ENCODE results near the gene MMP8. TPM values are rescaled to one million over a fixed set of nuclear protein-coding genes. Genes with fewer than 3 reads are reported as not detected.

MMP8 gene
- total RNA-seq, 1 donor from 2014 or later = not detected

DNA sequence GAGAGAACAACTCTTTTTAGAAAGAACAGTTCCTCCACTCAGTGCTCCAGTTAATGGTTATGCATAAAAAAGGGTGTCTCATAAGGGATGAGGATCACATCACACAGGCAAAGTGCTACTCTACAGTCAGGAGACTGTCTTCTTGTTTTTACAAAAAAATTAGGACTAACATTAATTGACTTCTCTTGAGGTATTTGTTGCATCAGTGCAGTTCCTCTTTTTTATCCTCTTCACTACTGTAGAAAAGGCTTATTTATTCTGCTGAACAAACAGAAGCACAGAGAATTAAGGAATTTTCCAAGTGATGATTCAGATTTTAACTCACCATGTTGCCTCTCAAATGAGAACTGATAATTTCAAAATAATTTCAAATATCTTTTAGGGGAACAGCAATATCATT, 1.9 kb downstream of the MMP8 start:
- intact Hi-C loops (cut with micrococcal nuclease) = no loop called here

DNA sequence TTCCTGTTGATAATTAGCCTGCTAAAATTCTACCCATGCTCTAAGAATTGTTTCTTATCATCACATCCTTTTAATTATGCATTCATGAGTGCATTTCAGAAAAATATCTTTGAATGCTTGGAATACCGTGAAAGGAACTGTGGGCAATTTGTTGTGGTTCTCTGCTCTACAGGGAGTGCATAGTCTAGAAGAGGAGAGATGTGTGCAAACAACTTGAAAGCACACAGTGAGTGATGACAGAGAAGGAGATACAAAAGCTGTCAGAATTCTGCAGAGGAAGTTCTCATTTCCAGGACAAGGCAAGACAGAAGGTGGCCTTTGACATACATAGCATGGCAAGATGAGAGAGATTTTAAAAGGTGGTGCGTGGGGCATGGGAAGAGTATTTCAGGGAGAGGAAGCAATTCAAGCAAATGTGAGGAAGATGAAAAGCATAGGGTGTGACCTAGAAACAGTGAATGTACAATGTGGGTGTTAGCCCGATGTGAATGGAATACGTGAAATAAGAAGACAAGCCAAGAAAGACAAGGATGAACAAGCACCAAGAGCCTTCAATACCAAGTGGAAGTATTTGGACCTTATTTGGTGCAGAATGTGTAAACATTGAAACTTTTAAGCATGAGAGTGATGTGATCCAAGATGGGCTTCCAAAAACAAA, 5.0 kb downstream of the MMP8 start:
- intact Hi-C loops (cut with micrococcal nuclease) = no loop called here

DNA sequence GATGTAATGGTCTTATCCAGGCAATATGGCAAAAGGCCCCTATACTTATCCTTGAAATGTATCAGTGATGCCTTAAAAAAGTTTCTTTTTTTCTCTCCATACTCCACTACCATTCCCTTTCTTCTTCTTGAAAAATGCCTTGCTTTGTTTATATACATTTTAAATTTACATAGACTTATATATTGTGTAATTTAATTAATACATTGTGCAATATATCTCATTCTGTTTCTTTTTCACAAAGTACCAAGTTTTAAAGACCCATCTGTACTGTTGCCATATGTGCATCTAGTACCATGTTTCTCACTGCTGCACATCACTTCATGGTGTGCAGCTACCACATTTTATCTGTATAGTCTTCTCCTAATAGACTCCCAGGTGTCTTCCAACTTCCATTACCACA, 7.5 kb downstream of the MMP8 start:
- intact Hi-C loops (cut with micrococcal nuclease) = no loop called here

DNA sequence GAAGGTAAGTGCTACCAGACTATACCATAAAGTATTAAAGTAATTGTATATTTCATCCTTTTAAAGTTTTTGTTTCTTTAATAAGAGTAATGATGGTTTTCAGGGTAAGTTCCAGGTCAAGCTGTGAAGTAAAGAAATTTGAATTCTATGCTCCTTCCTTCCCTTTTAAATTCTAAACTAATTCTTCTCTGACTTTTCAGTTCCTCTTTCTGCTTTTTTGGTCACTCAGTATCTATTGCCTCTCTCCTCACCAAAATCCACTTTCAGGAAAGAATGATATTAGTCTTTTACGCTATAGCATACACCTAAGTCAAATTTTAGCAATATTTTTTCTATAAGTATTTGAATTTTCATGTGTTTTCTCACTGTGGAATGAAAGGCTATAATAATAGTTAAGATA, 8.2 kb downstream of the MMP8 start:
- intact Hi-C loops (cut with micrococcal nuclease) = no loop called here

DNA sequence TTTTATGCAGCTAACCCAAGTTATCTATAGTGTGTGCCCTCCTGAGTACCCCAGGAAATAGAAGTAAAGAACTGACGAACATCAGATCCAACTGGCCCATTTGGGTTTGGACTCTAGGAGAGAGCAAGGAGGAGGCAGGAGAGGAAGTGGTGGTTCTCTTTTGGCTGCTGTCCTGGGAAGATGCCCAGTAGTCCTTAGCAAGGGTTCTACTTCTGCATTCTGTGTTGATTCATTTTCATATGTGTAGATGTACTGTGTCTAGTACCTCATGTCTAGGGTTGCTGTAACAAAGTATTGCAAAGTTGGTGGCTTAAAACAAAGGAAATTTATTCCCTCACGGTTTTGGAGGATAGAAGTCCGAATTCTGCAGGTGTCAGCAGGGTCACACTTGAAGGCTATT, 12.6 kb downstream of the MMP8 start:
- intact Hi-C loops (cut with micrococcal nuclease) = no loop called here

GRCh38 chr11:102709201-102709945, 15.4 kb downstream of the MMP8 start:
- intact Hi-C loops (cut with micrococcal nuclease) = no loop called here

GRCh38 chr11:102708654-102709053, 16.1 kb downstream of the MMP8 start:
- intact Hi-C loops (cut with micrococcal nuclease) = no loop called here

GRCh38 chr11:102705626-102706025, 19.1 kb downstream of the MMP8 start, which contains the start of gene MMP27:
TSS of gene MMP27 (minus strand) at chr11:102705769. CDS start at chr11:102705714, 55 bp downstream.
- intact Hi-C loops (cut with micrococcal nuclease) = no loop called here

DNA sequence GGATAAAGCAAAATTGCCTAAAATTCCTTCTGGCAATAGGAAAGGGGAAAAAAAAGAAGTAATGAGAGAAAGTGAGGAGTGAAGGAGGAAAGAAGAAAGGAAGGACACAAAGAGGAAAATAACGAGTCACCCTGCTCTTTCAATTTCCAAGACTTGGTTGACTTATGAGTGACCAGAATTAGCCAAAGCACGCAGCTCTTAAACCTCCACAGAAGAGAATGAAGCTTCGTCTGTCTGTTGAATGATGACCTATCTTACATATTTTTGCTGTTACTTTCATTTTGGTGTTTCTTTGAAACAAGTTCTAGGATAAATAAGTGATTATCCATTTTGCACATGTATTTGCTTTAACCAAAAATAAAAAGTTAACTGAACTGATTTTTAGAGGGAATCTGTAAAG, 19.9 kb downstream of the MMP8 start:
- intact Hi-C loops (cut with micrococcal nuclease) = no loop called here

DNA sequence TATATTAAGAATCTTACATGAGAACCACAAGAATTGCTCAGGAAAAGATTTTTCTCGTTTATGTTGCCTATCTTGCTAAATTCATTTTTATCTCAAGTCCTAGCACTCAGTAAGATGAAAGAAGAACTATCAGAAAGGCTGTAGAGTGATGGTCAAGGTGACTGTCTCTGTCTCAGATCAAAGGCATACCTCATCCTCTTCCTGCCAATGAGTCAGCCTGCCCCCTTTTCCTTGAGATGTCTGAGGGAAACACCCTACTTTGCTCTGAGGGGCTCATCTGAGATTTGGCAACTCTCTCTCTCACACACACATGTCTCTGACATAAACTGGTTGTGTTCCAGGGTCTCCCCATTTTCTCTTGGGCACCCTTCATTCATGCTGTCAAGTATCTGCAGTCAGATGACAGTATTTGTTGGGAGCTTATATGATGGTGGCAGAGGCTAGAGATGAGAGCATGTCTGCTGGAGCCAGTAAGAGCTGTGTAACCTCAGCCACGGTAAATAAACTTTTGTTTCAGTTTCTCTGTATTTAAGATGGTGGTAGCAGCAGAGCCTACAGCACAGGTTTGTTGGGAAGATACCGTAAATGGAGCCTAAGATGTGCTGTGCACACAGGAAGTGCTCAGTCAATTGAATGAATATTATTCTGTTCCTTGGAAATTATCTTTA, 20.8 kb downstream of the MMP8 start:
- intact Hi-C loops (cut with micrococcal nuclease) = no loop called here

DNA sequence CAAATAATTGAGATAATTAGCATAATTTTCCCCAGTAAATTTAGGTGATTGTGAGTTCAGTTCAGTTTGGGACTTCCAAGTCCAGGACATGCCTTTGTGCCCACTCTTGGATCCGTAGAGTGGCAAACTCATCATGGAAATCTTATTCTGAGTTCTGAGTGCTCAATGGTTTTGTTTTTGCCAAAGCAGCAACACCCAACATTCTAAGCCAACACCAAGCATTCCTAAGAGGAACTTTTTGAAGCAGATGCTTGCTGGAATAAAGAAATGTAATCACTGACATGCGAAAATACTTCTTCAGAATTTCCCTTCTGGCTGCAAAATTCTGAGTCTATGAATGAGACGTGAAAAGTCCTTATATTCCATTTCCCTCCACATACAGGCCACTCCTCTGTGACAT, 29.6 kb downstream of the MMP8 start:
- intact Hi-C loops (cut with micrococcal nuclease) = no loop called here

DNA sequence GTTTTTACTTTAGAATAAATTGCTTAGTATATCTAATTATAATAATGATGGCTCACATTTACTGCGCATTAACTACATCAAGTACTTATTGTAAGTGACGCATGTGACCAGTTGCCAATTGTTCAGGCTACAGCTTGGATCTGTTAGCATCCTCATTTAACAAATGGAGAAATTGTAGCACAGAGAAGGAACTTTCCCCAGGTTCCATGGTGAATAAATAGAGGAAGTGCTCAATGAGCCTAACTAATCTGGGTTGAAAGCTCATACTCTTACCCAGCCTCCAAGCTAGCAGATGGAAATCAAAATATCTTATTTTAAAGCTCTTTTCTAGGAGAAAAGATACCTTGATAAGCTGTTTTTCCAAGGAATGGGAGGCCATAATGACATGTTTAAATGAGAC, 39.0 kb downstream of the MMP8 start:
- intact Hi-C loops (cut with micrococcal nuclease) = no loop called here

DNA sequence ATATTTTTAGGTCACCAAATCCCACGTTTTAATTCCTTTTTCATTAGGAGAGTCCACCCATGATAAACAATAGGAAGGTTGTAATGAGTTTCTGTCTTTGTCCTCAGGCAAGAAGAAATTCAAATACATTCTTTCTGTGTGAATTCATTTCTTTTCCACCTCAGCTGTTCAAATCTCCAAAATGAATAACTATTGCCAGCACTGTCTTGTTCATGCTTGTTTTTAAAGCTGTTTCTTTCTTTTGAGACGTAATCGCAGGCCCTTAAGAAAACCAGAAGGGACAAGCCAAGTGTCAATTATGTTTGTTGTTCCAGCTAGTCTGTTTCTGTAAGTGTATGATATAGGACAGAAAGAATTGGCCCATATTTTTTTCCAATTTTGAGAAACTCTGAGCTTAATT, 39.4 kb downstream of the MMP8 start:
- intact Hi-C loops (cut with micrococcal nuclease) = no loop called here

DNA sequence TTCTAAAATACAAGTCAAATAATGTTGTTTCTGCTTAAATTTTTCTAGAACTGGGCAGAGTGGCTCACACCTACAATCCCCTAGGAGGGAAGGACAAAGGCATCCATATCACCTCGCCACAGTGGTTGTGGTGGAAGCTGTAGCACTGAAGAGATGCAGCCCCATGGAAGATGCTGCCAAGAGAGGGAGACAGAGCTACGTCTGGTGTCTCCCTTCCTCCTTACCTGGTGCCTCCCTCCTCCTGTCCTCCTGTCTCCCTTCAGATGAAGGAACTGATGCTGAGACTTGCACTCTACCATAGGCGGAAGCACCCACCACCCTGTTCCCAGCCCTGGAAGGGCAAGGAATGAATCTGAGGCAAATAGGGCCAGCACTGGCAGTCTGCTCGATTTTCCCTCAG, 41.5 kb downstream of the MMP8 start:
- intact Hi-C loops (cut with micrococcal nuclease) = no loop called here

DNA sequence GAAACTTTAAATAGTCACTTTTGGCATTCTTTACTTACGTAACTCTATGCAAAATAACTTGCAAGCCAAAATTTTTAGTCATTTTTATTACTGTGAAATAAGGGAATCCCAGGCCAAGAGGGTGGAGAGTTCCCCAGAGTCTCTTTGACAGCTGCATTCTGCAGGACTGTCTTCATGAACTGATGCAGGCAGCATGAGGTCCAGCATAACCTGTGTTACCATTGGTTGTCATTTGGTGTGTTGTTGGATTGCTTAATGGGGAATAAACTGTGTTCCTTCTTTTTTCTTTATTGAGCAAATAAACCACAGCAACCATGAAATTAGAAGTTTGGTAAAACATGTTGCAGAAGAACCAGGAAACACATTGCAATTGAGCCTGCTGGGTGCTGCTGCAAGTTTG, 43.8 kb downstream of the MMP8 start:
- intact Hi-C loops (cut with micrococcal nuclease) = no loop called here

DNA sequence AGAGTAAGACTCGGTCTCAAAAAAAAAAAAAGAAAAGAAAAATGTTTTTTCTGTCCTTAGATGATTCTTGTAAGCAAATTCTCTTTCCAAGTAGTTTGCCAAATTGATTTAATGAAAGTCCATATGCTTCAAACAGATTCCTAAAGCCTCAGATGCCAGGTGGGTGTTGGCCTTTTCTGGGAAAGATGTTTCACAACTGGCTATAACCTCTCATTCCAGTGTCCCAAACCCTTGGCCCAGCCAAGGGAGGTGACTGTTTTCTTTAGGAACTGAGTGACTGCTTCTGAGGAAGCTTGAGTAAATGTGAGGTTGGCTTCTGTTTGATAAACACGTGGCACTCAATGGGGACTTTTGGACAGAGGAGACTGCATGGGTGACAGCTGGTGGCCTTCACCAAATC, 46.7 kb downstream of the MMP8 start:
- intact Hi-C loops (cut with micrococcal nuclease) = no loop called here

DNA sequence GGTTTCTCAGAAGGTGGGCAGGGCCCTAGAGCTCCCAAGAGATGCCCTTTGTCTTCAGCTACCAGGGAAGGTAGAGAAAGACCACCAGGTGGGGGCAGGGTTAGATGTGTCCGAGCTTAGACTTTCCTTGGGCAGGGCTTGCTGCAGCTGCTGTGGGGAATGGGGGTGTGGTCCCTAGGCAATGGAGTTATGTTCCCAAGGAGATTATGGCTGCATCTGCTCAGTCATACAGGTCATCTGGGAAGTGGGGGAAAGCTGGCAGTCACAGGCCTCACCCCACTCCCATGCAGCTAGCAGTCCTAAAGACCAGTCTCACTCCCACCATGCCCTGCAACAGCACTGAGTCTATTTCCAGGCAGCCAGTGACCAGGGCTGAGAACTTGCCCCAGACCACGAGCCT, 48.7 kb downstream of the MMP8 start:
- intact Hi-C loops (cut with micrococcal nuclease) = no loop called here

DNA sequence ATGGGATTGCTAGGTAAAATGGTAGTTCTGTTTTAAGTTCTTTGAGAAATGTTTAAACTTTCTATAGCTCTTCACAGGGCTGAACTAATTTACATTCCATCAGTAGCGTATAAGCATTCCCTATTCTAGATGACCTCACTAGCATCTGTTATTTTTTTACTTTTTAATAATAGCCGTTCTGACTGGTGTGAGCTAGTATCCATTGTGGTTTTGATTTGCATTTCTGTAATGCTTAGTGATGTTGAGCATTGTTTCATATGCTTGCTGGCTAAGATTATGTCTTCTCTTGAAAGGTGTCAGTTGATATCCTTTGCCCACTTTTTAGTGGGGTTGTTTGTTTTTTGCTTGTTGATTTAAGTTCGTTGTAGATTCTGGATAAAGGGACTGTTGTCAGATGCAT, 55.1 kb downstream of the MMP8 start:
- intact Hi-C loops (cut with micrococcal nuclease) = loop anchor here (10.0 kb wide), 1 partner anchor 275 kb away; no protein-coding TSS in a partner anchor

GRCh38 chr11:102666331-102666957, 58.3 kb downstream of the MMP8 start:
- intact Hi-C loops (cut with micrococcal nuclease) = loop anchor here (1.0 to 10.0 kb wide), 7 partner anchors 171 to 806 kb away; partner anchors contain the start of gene BIRC2

- intact Hi-C loops (cut with micrococcal nuclease) = loop anchor here (10.0 kb wide), 1 partner anchor 269 kb away; no protein-coding TSS in a partner anchor
These were observed 60.6 kb downstream of the MMP8 start for GRCh38 chr11:102664001-102664752.

DNA sequence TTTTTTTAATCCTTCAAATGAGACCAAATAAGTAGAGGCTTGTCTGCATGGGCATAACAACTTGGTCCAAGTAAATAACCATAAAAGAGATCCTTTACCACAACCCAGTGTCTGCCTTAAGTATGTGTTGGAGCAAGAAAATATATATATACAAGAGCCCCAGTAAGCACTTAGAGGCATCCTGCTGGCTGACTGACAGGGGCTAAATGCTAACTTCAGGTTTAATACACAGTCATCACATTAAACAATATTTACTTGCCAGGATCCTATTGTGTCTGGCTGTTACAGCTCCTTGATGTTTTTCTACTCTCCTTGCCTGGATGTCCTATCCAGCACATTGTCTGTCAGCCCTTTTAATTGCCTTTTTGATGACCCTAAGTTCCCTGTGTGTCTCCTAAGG, 62.1 kb downstream of the MMP8 start:
- intact Hi-C loops (cut with micrococcal nuclease) = loop anchor here (10.0 kb wide), 1 partner anchor 268 kb away; no protein-coding TSS in a partner anchor
